ENCODE data around the gene SCGB1D4.

- no peak for TF ChIP-seq EZH2 (IDR thresholded peaks at IDR 0.05; ENCODE audit: low read length)
- no peak for TF ChIP-seq CTCF (optimal IDR thresholded peaks at IDR 0.05 in 1 of 3, IDR thresholded peaks at IDR 0.05 in 1 of 3, conservative IDR thresholded peaks at IDR 0.05 in 1 of 3; ENCODE audit: extremely low read depth in 1 of 3, insufficient read depth in 2 of 3, low read length in 3 of 3)
Measured at GRCh38 chr11:62273789-62274275, 25.0 kb downstream of the SCGB1D4 start.
